HepG2 (cell line): ENCODE measurements around the gene ERCC6L2. TPM values are rescaled to one million over a fixed set of nuclear protein-coding genes. Genes with fewer than 3 reads are reported as not detected.

ENCODE experiments used
- ATAC-seq: fragments of 200-7000 bp; cut with Tn5 transposase; 3 replicates; pipeline ENCODE4 v1.9.1; 2020; ENCODE audit warnings: mild to moderate bottlenecking, moderate library complexity
- BruUV-seq: library from RNA; stranded (reverse); fragments of 400-500 nt; replicated peaks from 2 replicates; lab custom pipeline; 2021; lab: Mats Ljungman, UMichigan
- CTCF ChIA-PET: fragments of 300-600 bp; formaldehyde crosslinking; extraction: SDS; loops from one replicate; lab custom pipeline; 2021; ENCODE audit warnings: low total read pairs, inconsistent platforms, low intra/inter-chr PET ratio; lab: Yijun Ruan, JAX
- POLR2A ChIA-PET: fragments of 350-600 bp; sonication (Branson Sonifier 250); formaldehyde crosslinking; loops from one replicate; lab custom pipeline; 2020; ENCODE audit warnings: antibody characterized with exemption, inconsistent platforms; lab: Yijun Ruan, JAX
- DNase-seq: peaks from one replicate; pipeline ENCODE4 v3.0.0-alpha.2; 2015; ENCODE audit warnings: low spot score
- FAIRE-seq: peaks from 3 replicates; lab custom pipeline; 2011; peaks lifted over from hg19 to GRCh38; lab: Jason Lieb, UNC
- H2AFZ ChIP-seq: one replicate; pipeline ENCODE4 v1.6.1; 2011; ENCODE audit warnings: low read length, inconsistent platforms
- H3K27ac ChIP-seq: fragments of 300-600 bp; 3 replicates; pipeline ENCODE4 v1.8.0; 2011; ENCODE audit warnings: mixed run types, mild to moderate bottlenecking, mixed read lengths, low read length, inconsistent platforms; ENCODE audit not compliant: insufficient read depth; ENCODE audit errors: extremely low read length
- H3K27me3 ChIP-seq, 2 experiments: fragments of 200-600 bp in 1 of 2; 2 replicates in 1 of 2; 3 replicates in 1 of 2; pipeline versions ENCODE4 v1.6.0 to v1.8.0; 2011; ENCODE audit warnings: low read length in 2 of 2, mild to moderate bottlenecking in 2 of 2, moderate library complexity in 2 of 2, inconsistent platforms in 1 of 2; ENCODE audit not compliant: insufficient read depth in 2 of 2, control insufficient read depth in 1 of 2
- H3K36me3 ChIP-seq, 2 experiments: fragments of 200-600 bp in 1 of 2; replicated peaks in 1 of 2; 2 replicates in 1 of 2; 3 replicates in 1 of 2; pipeline versions ENCODE4 v1.5.1 to v1.8.0; 2011; ENCODE audit warnings: low read length in 2 of 2, inconsistent platforms in 1 of 2; ENCODE audit not compliant: insufficient read depth in 2 of 2, control insufficient read depth in 1 of 2
- H3K4me1 ChIP-seq: 2 replicates; pipeline ENCODE4 v1.5.1; 2012; ENCODE audit warnings: low read length, inconsistent platforms; ENCODE audit not compliant: insufficient read depth
- H3K4me2 ChIP-seq: 2 replicates; pipeline ENCODE4 v1.6.0; 2011; ENCODE audit warnings: low read depth, low read length, inconsistent platforms
- H3K4me3 ChIP-seq, 3 experiments: fragments of 200-600 bp in 1 of 3; sonication (generic), shearing (Covaris generic) in 1 of 3; replicated peaks in 1 of 3; 2 replicates each; pipeline ENCODE4 v1.5.1; 2011 to 2016; ENCODE audit warnings: low read length in 3 of 3, inconsistent platforms in 2 of 3, low read depth in 2 of 3, mild to moderate bottlenecking in 2 of 3, control low read depth in 1 of 3, mixed read lengths in 1 of 3; ENCODE audit not compliant: insufficient read depth in 1 of 3
- H3K79me2 ChIP-seq: one replicate; pipeline ENCODE4 v1.6.1; 2011; ENCODE audit warnings: low read length, inconsistent platforms; ENCODE audit not compliant: insufficient read depth
- H3K9ac ChIP-seq: 2 replicates; pipeline ENCODE4 v1.6.0; 2011; ENCODE audit warnings: mild to moderate bottlenecking, low read depth, low read length, inconsistent platforms; ENCODE audit not compliant: insufficient read depth
- H3K9me3 ChIP-seq: 2 replicates; pipeline ENCODE4 v1.5.1; 2012; ENCODE audit warnings: mild to moderate bottlenecking, low read length
- H4K20me1 ChIP-seq: 2 replicates; pipeline ENCODE4 v1.6.0; 2011; ENCODE audit warnings: inconsistent platforms, mild to moderate bottlenecking, low read length, moderate library complexity; ENCODE audit not compliant: insufficient read depth
- ELK4 ChIP-seq: sonication (generic); formaldehyde crosslinking; IDR thresholded peaks from 2 replicates; pipeline ENCODE4 v1.9.0; 2021; ENCODE audit warnings: missing genetic modification reagents, borderline replicate concordance
- EP300 ChIP-seq, 3 experiments: sonication (generic) in 1 of 3; formaldehyde crosslinking in 1 of 3; IDR thresholded peaks; 2 replicates each; pipeline versions ENCODE4 v1.5.1 to v1.6.1; 2011 to 2020; ENCODE audit warnings: low read depth in 2 of 3, low read length in 2 of 3, borderline replicate concordance in 1 of 3, improper control_type of control experiment in 1 of 3, mild to moderate bottlenecking in 1 of 3, missing genetic modification reagents in 1 of 3, moderate library complexity in 1 of 3
- RCOR2 ChIP-seq: IDR thresholded peaks from 2 replicates; pipeline ENCODE4 v1.6.1; 2016; ENCODE audit warnings: missing biosample characterization, missing genetic modification reagents
- SOX6 ChIP-seq, 2 experiments: fragments of 450-650 bp in 1 of 2; sonication (generic) in 1 of 2; formaldehyde crosslinking in 1 of 2; IDR thresholded peaks; 2 replicates each; pipeline versions ENCODE4 v1.4.0 to v1.6.1; 2017 to 2020; ENCODE audit warnings: antibody characterized with exemption in 1 of 2, mild to moderate bottlenecking in 1 of 2, missing genetic modification reagents in 1 of 2
- ZKSCAN1 ChIP-seq: fragments of 150-350 bp; IDR thresholded peaks from 2 replicates; pipeline ENCODE4 v1.6.1; 2014; ENCODE audit warnings: low read length
- WGBS: methylation state at CpG from one replicate; pipeline ENCODE4 v1.1.6; 2017; ENCODE audit warnings: low lambda C conversion rate; 5-methylcytosine and 5-hydroxymethylcytosine counted together
- in situ Hi-C: cut with HindIII; loops from 2 replicates; pipeline ENCODE4 v1.10.0; 2017; ENCODE audit warnings: low pct_unique_long_range_greater_than_20kb; ENCODE audit not compliant: extremely low pct_ligation_motif_present
- intact Hi-C: fragments of 100-400 bp; cut with micrococcal nuclease; formaldehyde crosslinking; loops from one replicate; pipeline ENCODE4 v1.10.0; 2022; ENCODE audit not compliant: unreplicated experiment
- polyA plus RNA-seq, 8 experiments: library from polyadenylated mRNA; depleted of rRNA in 3 of 8; stranded (reverse) in 7 of 8; unstranded in 1 of 8; fragments of >200 nt; fragmentation: Illumina TruSeq in 4 of 8; extraction: Trizol in 4 of 8; gene quantifications; 2 replicates each; pipeline versions ENCODE4 v1.2.1 to v1.2.3, GENCODE V29; 2011 to 2016; ENCODE audit warnings: low read depth in 4 of 8, missing spikeins in 1 of 8, mixed read lengths in 1 of 8; ENCODE audit not compliant: insufficient read depth in 1 of 8
- total RNA-seq, 5 experiments: library from RNA; depleted of rRNA; stranded (reverse); fragments of >200 nt; fragmentation: Illumina TruSeq; extraction: Trizol; gene quantifications; 2 replicates each; pipeline ENCODE4 v1.2.3, GENCODE V29; 2016; ENCODE audit warnings: low read depth in 1 of 5
- TF ChIP-seq, protein P1 (sequence below): IDR thresholded peaks from 2 replicates; pipeline ENCODE4 v1.4.0; 2020; ENCODE audit warnings: mild to moderate bottlenecking, missing genetic modification reagents

ERCC6L2 gene
- total and polyA plus RNA-seq, 2 of the 13 experiments (the other 11 are each of a cell fraction or from before 2014, with no cell fraction given), result 13.4 to 45.9 TPM

DNA sequence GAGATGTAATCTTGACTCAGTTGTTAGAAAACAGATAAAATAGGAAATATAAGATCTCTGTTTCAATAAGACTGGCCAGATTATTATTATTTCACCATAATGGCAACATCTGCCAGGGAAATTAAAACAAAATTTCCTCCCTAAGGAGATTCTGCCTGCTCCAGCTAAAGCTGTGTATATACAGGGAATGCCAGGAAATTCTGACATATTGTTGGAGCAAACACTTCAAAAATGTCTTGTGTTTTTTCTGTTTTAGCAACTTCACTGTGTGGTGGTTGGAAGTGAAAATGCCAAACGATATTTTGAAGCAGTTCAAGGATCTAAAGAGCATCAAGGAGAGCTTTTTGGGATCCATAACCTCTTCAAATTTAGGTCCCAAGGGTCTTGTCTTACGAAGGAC is 90.8 kb downstream of the ERCC6L2 start:
- 81% methylated on average over 2 of the region's 2 CpGs for WGBS
- H3K79me2 ChIP-seq, result no peaks in the 10 kb centered on the region
- POLR2A ChIA-PET, result no interaction called here
- peaks cover 0 to 19% of the 10 kb centered on the region in 2 experiments; a peak in 3 of 5 replicates for H3K36me3 ChIP-seq
- H3K9me3 ChIP-seq, result no peaks in the 10 kb centered on the region
- ATAC-seq (no peak), FAIRE-seq (no peak), DNase-seq (no peak)
- no peak overlapping the region for H2AFZ ChIP-seq
- no peak overlapping the region for H3K4me2 ChIP-seq
- no peak overlapping the region for H3K4me3 ChIP-seq
- CTCF ChIA-PET, result no interaction called here
- H3K9ac ChIP-seq, result no peak overlapping the region
- TF ChIP-seq EP300 (IDR thresholded peaks at IDR 0.05; ENCODE audit: low read depth in 2 of 2, low read length in 2 of 2) (no peak), EP300 (CRISPR knock-in tag; IDR thresholded peaks at IDR 0.05; ENCODE audit: borderline replicate concordance) (no peak), SOX6 (IDR thresholded peaks at IDR 0.05) (no peak), SOX6 (CRISPR knock-in tag; IDR thresholded peaks at IDR 0.05) (no peak), RCOR2 (no peak), ZKSCAN1 (no peak), ELK4 (CRISPR knock-in tag) (no peak)
- TF ChIP-seq, protein P1, sequence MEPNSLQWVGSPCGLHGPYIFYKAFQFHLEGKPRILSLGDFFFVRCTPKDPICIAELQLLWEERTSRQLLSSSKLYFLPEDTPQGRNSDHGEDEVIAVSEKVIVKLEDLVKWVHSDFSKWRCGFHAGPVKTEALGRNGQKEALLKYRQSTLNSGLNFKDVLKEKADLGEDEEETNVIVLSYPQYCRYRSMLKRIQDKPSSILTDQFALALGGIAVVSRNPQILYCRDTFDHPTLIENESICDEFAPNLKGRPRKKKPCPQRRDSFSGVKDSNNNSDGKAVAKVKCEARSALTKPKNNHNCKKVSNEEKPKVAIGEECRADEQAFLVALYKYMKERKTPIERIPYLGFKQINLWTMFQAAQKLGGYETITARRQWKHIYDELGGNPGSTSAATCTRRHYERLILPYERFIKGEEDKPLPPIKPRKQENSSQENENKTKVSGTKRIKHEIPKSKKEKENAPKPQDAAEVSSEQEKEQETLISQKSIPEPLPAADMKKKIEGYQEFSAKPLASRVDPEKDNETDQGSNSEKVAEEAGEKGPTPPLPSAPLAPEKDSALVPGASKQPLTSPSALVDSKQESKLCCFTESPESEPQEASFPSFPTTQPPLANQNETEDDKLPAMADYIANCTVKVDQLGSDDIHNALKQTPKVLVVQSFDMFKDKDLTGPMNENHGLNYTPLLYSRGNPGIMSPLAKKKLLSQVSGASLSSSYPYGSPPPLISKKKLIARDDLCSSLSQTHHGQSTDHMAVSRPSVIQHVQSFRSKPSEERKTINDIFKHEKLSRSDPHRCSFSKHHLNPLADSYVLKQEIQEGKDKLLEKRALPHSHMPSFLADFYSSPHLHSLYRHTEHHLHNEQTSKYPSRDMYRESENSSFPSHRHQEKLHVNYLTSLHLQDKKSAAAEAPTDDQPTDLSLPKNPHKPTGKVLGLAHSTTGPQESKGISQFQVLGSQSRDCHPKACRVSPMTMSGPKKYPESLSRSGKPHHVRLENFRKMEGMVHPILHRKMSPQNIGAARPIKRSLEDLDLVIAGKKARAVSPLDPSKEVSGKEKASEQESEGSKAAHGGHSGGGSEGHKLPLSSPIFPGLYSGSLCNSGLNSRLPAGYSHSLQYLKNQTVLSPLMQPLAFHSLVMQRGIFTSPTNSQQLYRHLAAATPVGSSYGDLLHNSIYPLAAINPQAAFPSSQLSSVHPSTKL (CRISPR knock-in tag), result no peak
- intact Hi-C loops (no loop called here), in situ Hi-C loops (no loop called here)
- no TSS peak for BruUV-seq
- H3K27ac ChIP-seq, result no peak overlapping the region
- no peaks in the 10 kb centered on the region; the same call in 1 of the 2 replicates for H4K20me1 ChIP-seq
- no peaks in the 10 kb centered on the region for H3K27me3 ChIP-seq
- H3K4me1 ChIP-seq, result no peaks in the 10 kb centered on the region
